ENCODE measurements around the gene MMP23B. TPM values are rescaled to one million over a fixed set of nuclear protein-coding genes. Genes with fewer than 3 reads are reported as not detected.

Gene MMP23B
- total and polyA plus RNA-seq, 10 of the 15 experiments (the other 5 are each of a cell fraction or from before 2014, with no cell fraction given) = 0.25 to 0.76 (median 0.34) TPM; not detected in 4

DNA sequence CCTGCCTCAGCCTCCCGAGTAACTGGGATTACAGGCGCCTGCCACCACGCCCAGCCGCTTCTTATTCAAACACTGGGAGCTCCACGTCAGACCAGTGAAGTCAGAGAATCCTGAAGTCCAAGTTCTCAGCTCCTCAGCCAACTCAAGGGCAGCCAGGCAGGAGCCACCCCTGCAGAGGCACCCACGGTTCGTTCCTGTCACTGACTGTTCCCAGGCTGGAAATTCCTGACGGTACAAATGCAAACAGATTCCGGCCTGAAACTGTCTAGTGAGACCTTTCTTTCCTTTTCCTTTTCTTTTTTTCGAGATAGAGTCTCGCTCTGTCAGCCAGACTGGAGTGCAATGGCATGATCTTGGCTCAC lies 48.9 kb downstream of the MMP23B start:
- ChIA-PET SMC1A (ENCODE audit: uncharacterized antibody, unreplicated experiment) (no interaction called here), CTCF (no interaction called here), RAD21 (ENCODE audit: unreplicated experiment) (no interaction called here), POLR2A (no interaction called here)
- intact Hi-C loops (cut with micrococcal nuclease; ENCODE audit: unreplicated experiment) (no loop called here), in situ Hi-C loops (cut with MboI) (no loop called here)
- peaks cover 0 to 6% of the 10 kb centered on the region in 2 experiments; a peak in 1 of 4 replicates for H3K36me3 ChIP-seq (ENCODE audit: control insufficient read depth in 2 of 2, insufficient read depth in 2 of 2, low read length in 1 of 2)
- peaks cover 15% of the 10 kb centered on the region for H3K79me2 ChIP-seq (ENCODE audit: control insufficient read depth, insufficient read depth, low read length)
- H3K9me3 ChIP-seq (replicated peaks; ENCODE audit: control insufficient read depth, insufficient read depth, low read length) = no peaks in the 10 kb centered on the region
- no peak overlapping the region for H3K27ac ChIP-seq (ENCODE audit: control insufficient read depth, insufficient read depth)
- H3K4me3 ChIP-seq = no peak overlapping the region
- FAIRE-seq (no peak), DNase-seq (ENCODE audit: low read depth, low spot score) (no peak), ATAC-seq (no peak)
- no peak overlapping the region for H3K4me2 ChIP-seq (ENCODE audit: control insufficient read depth, insufficient read depth)
- no TSS peak for BruUV-seq (replicated peaks)
- WGBS (ENCODE audit: insufficient coverage, insufficient replicate concordance, low lambda C conversion rate, missing lambda C conversion rate) = 83% methylated on average over 11 of the region's 11 CpGs
- no peak for TF ChIP-seq ZBTB11 (CRISPR knock-in tag; IDR thresholded peaks at IDR 0.05)
- no peak for TF ChIP-seq RAD51 (IDR thresholded peaks at IDR 0.05)
- no peak for TF ChIP-seq GABPA (IDR thresholded peaks at IDR 0.05; ENCODE audit: low read depth)
- H4K20me1 ChIP-seq (ENCODE audit: control insufficient read depth, insufficient read depth) = no peaks in the 10 kb centered on the region
- peaks cover 24% of the 10 kb centered on the region for H3K4me1 ChIP-seq (ENCODE audit: control insufficient read depth, insufficient read depth, low read length)
- H2AFZ ChIP-seq (ENCODE audit: control insufficient read depth, low read depth, low read length) = no peak overlapping the region
- H3K27me3 ChIP-seq (replicated peaks in 1 of 2; ENCODE audit: control insufficient read depth in 2 of 2, insufficient read depth in 2 of 2, low read length in 1 of 2) = no peaks in the 10 kb centered on the region
- no peak overlapping the region for H3K9ac ChIP-seq (ENCODE audit: control insufficient read depth, insufficient read depth, low read length)

Data from GM12878 (cell line).